GM18526 (cell line): ENCODE measurements around the gene DNM1L.

ENCODE experiments used
- POLR2A ChIP-seq: IDR thresholded peaks from 3 replicates; pipeline ENCODE4 v1.6.1; 2011; ENCODE audit not compliant: insufficient read length; ENCODE audit errors: extremely low read depth

DNM1L gene

DNA sequence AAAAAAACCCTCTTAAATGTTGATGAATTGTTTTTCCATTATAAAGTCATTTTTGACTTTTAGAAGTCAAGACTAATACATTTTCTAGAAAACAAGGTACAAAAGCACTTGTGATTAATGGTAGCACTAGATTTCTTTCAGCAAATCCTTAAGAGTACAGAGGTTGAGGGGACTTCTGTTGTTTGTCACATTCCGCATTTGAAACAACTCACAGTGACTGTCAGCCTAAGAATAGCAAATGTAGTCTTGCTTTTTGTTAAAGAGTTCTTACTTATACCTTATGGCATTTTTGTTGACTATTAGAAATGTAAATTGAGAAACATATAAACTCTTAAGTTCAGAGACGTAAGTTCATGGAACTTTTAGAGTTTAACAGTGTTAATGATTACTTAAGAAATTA is 60.2 kb downstream of the DNM1L start:
- TF ChIP-seq POLR2A, result no peak

GRCh38 chr12:32742133-32742532 is 63.0 kb downstream of the DNM1L start:
- no peak for TF ChIP-seq POLR2A

- TF ChIP-seq POLR2A, result no peak
Observed at GRCh38 chr12:32743264-32743663, 64.2 kb downstream of the DNM1L start.

DNA sequence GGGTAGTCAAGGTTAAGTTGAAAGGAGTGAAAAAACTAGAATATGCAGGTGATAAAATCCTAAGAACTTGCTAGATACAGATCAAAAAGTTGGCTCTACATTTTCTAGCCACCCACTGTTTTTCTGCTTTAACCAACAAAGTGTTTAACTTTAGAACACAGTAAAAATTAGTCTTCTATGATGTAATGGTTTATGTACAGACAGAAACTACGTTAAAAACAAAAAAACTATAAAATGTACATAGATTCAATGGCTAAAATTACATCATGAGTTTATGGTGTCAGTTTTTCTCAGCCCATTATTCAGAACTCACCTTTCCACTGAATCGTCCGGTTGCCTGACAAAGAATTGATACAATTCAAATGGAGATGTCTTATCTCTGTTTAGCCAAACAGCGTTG is 74.5 kb downstream of the DNM1L start:
- no peak for TF ChIP-seq POLR2A

DNA sequence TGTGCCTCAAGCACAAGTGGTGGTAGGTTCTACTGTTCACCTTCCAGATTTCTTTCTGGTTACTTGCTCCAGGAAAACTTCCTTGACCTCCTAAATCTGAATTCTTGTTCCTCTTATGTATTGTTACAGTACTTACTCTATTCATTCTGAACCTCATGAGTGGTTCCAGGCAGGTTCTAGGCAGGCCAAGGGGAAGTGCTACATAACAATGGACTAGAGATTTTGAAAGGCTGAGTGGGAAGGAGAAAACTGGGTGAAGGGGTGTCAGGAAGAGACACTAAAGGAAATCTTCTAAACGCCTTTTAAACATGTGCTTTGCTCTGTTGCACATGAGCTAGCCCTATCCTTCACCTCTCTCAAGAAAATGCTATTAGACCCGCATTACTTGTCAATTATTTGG is 75.0 kb downstream of the DNM1L start:
- no peak for TF ChIP-seq POLR2A

- no peak for TF ChIP-seq POLR2A
Observed at GRCh38 chr12:32755051-32755653, 76.1 kb downstream of the DNM1L start.

DNA sequence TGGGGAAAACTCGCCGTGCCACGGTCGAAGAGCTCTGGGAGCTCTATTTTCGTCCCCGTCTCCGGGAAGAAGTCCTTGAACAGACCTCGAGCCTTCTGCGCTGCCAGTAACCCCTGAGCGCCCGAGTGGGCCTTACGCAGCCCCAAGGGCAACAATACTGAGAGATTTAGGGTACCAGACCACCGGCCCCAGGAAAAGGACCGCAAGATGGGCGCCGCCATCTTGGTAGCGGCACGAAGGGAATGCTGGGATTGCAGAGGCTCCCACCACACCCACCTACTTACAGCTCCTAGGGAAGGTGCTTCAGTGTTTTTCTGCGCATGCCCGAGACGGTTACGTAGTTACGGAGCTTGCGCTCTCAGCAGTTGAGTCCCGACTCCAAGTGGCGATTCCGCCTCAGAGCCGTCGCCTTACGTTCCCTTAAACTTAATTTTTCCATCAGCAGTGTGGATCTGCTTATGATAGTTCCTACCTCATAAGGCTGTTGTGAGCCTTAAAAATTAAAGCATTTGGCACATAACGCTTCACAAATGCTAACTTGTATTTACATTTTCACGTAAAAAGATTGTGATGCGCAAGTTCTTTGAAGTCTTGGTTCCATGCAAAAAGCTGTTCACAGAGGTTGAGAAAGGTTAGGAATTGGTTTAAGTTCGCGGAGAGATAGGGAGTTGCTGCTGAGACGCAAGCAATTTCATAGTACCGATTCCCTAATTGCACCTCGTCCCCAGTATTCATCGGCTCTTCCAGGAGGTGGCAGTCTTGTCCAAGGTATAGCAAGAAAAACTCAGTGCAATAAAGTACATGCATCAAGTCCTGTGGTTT is 76.8 kb downstream of the DNM1L start, which contains the start of gene YARS2:
Gene YARS2 (minus strand): TSS at position 244 of the 822 bp plus-strand sequence. CDS start 23 bp downstream, at position 221.
- peak; percentile 94 for TF ChIP-seq POLR2A

DNA sequence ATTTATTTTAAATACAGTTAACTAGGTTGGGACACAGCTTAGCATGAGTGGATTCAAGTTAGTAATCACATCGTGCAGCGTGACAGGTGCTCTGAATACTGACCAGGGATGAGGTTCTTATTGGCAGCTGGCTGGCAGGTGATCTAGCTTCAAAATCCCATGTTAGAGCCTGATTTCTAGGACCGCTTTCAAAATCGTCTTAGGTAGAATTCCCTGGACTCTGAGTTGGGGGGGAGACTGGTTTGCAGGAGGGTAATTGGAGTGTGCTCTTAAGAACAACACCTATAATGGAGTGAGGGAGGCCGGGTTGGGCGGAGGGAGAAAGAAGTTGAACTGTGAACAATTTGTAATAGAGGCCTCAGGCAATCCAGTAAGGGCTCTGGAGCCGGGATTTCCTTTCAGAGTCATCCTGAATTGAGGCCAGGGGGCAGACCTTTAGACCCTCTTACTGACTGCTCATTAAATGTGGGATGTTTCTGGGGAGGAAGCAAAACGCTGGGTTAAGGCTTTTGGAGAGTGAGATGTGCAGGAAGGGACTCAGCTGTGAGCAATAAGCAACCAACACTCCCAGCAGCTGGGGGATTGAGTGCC is 77.5 kb downstream of the DNM1L start:
- no peak for TF ChIP-seq POLR2A

DNA sequence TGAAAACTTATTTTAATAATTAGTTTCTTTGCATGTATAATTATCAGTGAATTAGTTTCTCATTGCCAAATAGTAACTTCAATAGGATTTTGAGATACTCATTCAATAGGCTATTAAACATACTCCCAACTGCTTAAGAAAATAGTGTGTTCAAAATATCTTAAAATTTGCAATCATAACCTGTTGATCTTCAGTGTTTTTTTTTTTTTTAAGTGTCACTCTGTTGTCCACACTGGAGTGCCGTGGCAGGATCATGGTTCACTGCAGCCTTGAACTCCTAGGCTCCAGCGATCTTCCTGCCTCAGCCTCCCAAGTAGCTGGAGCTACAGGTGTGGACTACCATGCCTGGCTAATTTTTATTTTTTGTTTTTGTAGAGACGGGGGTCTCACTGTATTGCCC is 78.1 kb downstream of the DNM1L start:
- TF ChIP-seq POLR2A, result no peak

DNA sequence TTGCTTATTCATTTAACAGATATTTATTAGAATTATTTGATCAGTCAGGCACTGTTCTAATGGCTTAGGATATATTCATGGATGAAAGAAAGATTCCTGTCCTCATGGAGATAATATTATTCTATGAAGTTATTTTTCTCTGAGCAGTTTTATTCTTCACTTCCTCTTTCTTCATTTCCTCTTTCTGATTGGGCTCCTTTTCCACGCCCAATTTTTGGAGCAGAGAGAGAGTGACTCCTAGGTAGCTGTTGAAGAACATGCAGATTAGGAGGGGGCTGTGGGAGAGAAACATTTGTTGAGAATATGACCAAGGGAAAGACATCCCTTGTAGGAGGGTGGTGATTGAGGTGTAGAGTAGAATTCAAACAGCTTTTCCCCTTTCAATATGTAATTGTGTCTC is 82.6 kb downstream of the DNM1L start:
- no peak for TF ChIP-seq POLR2A

- TF ChIP-seq POLR2A, result no peak
Observed at GRCh38 chr12:32765906-32766305, 86.8 kb downstream of the DNM1L start.

DNA sequence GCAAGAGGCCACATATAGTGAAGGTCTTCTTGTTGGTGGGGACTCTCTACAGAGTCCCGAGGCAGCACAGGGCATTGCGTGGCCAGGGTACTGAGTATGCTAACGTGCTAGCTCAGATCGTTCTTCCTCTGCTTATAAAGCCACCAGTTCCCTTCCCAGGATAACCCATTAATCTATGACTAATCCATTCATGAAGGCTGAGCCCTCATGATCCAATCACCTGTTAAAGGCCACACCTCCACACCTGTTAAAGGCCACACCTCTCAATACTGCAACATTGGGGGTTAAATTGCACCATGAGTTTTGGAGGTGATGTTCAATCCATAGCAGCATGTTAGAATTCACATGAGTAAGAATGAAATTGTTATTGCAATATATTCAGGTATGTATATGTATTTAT is 89.4 kb downstream of the DNM1L start:
- no peak for TF ChIP-seq POLR2A

DNA sequence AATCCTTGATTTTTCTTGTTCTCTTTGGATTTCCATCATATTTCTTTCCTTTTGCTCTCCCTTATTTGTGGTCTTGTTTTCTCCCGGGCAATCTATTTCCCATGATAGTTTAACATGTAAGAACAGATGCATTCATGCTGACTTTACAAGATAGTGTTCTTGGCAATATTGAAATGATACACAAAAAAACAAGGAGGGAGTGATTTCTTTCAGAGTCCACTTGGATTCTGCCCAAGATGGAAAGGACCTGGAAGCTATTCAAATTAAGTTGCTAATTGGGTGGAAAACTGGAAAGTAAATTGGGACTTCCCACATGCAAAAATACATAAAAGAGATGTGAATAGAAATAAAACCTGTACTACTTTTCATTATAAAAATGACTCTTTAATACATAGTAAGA is 91.0 kb downstream of the DNM1L start:
- TF ChIP-seq POLR2A, result no peak

- TF ChIP-seq POLR2A, result no peak
Observed at GRCh38 chr12:32773691-32774090, 94.6 kb downstream of the DNM1L start.

DNA sequence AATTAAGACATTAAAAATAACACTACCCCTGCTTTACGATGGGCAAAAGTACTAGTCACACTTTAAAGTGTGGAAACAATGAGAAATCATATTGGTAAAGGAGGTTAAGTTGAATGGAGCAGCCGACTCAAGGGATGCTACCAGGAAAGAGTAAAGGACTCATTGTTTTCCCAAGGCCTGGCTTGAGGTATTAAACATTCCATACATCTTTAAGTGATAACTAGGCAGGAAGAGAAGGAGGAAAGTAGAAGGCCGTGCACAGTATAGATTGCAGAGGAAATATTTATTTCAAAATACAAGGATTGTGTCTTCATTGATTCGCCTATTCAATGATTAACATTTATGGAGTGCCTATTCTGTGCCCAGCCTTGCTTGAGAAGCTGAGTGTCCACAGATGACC is 97.2 kb downstream of the DNM1L start:
- TF ChIP-seq POLR2A, result no peak

DNA sequence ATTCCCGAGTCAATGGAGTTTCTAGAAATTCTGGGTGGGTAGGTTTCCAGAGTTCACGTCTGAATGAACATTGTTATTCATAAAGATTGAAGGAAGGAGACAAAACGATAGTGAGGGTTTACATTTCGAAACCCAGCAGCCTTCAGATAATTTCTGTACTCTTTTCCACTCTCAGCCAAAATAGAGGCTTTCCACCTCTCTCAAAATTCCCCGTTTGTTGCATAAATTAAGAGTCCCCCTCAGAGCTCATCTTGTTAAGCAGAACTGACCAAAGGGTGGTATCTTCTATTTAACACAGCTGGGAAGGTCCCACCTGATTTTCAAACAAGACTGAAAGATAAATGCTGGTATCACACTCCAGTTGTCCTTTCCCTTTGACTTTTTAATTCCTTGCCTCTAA is 98.1 kb downstream of the DNM1L start:
- no peak for TF ChIP-seq POLR2A
